LNCaP clone FGC (cell line): ENCODE data around the gene IGSF21.

Experiments
- DNase-seq: peaks from one replicate; pipeline ENCODE4 v3.0.0-alpha.2; 2011; ENCODE audit warnings: low read depth
- H3K4me3 ChIP-seq: 2 replicates; pipeline ENCODE4 v1.5.1; 2011; ENCODE audit warnings: mild to moderate bottlenecking, low read depth, low read length, control low read depth
- TF ChIP-seq, protein P1 (sequence below): IDR thresholded peaks from 2 replicates; pipeline ENCODE4 v1.5.1; 2012; ENCODE audit warnings: mild to moderate bottlenecking; ENCODE audit not compliant: control insufficient read depth, insufficient read depth; ENCODE audit errors: extremely low read depth

The IGSF21 gene

DNA sequence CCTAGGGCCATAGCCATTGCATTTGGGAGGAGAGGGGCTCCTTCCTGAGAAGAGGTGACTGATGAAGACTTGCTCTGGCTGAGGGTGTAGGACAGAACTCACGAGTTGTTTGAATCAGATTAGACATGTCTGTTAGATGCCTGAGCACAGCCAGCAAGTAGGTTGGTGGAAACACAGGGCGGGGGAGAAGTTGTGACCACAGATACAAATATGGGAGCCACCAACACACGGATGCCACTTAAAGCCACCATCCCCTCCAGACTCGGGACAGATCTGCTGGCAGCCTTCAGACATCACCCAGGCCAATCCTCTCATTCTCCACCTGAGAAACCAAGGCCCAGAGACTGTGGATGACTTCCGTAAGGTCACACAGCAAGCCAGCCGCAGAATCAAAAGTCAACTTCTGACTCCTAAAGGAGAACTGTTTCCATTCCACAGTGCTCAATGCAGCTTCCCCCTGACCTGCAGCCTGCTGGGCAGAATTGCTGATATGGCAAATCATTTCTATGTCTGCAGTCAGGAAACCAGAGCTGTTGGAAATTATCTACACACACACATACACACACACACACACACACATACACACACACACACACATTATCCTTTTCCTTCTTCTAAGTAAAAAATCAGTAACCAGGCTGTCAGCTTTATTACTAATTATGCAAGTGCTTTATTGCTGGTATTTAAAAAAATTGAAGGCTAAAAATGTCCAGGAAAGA lies 196.7 kb downstream of the IGSF21 start:
- TF ChIP-seq, protein P1, sequence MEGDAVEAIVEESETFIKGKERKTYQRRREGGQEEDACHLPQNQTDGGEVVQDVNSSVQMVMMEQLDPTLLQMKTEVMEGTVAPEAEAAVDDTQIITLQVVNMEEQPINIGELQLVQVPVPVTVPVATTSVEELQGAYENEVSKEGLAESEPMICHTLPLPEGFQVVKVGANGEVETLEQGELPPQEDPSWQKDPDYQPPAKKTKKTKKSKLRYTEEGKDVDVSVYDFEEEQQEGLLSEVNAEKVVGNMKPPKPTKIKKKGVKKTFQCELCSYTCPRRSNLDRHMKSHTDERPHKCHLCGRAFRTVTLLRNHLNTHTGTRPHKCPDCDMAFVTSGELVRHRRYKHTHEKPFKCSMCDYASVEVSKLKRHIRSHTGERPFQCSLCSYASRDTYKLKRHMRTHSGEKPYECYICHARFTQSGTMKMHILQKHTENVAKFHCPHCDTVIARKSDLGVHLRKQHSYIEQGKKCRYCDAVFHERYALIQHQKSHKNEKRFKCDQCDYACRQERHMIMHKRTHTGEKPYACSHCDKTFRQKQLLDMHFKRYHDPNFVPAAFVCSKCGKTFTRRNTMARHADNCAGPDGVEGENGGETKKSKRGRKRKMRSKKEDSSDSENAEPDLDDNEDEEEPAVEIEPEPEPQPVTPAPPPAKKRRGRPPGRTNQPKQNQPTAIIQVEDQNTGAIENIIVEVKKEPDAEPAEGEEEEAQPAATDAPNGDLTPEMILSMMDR: no peak
- no peak overlapping the region for H3K4me3 ChIP-seq
- DNase-seq: no peak

DNA sequence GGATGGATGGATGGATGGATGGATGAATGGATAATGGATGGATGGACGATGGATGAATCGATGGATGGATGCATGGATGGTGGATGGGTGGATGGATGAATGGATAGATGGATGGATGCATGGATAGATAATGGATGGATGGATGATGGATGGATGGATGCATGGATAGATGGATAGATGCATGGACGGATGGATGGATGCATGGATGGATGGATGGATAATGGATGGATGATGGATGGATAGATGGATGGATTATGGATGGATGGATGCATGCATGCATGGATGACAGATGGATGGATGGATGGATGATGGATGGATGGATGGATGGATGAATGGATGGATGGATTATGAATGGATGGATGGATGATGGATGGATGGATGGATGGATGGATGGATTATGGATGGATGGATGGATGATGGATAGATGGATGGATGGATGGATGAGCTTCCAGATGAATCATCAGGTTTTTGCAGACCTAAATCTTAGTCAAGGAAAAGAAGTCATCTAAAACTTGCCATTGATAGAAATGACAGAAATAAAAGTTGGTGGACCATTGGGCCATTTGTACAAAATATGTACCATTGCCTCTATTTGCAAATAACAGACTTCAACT lies 197.7 kb downstream of the IGSF21 start:
- no peak overlapping the region for H3K4me3 ChIP-seq
- TF ChIP-seq, protein P1: no peak
- DNase-seq: no peak

DNA sequence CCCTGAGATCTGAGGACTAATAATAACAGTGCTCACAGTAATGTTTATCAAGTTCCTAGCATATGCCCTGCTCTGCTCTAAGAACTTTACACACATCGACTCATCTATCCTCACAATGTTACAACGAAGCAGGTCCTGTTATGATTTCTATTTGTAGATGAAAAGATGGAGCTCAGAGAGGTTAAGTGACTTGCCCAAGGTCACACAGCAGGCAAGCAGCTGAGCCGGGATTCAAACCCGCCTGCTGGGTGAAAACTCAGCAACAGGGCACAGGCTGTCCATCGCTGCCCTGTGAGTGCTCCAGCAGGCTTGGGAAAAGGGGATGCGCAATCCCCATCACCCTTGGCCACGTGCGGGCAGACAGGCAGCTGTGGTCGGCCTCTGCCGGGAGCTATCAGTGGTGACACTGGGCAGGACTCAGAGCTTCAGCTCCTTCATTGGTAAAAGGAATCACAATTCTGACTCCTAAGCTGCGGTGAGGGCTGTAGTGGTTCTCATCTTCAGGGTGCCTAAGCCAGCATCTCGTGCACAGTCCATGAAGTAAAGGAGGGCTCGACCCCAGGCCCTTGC lies 199.8 kb downstream of the IGSF21 start:
- no peak overlapping the region for H3K4me3 ChIP-seq
- TF ChIP-seq, protein P1: no peak
- DNase-seq: no peak

DNA sequence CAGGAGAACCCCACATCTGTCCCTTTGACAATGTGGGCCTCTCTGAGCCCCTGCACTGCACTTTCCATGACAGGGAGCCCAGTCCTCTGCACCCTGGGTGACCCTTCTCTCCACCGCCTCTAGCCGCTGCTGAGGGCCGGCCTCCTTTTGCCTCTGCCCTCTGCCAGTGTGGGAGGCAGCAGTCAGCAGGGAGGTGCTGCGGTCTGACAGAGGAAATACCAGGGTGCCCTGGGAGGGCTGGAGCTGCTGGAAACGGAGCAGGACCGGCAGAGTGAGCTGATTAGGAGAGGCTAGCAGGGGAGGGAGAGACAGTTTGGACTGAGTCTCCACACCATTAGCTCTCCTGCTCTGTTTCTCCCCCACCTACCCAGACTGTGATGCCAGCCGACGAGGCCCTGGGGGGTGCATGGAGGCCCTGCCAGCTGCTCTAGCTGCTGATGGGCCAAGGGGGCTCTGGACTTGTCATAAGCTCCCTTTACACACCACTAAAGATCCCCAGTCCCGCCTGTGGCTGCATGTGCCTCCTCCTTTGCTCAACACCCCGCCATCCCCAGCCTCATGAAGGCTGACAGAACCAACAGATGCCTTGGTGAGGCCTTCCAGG lies 202.1 kb downstream of the IGSF21 start:
- no peak for DNase-seq
- TF ChIP-seq, protein P1: no peak
- H3K4me3 ChIP-seq: no peak overlapping the region

DNA sequence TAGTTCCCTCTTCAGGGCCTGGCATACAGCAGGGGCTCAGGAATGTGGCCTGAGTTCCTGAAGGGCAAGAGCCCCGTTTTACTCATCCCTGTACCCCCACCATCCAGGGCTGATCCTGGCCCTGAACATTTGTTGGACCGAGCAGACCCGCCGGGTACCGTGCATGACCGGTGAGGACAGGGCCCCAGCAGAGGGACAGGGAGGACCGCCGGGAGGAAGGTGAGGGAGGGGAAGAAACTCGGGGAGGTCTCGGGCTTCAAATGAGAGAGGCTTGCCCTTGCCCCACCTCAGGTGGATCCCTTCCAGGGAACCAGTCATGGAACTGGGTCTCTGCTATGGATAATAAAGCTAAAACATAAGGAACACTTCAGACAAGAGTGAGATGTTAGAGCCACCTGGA lies 205.4 kb downstream of the IGSF21 start:
- no peak for DNase-seq
- TF ChIP-seq, protein P1: no peak
- H3K4me3 ChIP-seq: no peak overlapping the region

DNA sequence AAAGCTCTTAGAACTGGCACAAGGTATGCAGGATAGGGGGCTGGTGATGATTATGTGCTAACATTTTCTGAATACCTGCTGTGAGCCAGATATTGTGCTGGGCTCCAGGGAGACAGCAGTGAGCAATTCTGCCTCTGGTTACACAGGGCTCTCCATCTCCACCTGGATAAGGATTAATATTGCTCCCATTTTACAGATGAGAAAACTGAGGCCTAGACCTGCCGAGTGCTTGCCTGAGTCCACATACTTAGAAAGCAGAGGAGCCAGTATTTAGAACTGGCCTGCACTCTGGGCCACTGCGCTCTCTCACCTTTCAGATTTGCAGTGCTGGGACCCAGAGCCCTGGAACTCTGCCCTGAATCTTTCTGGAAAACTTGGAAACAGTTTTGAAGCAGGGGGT lies 205.9 kb downstream of the IGSF21 start:
- no peak overlapping the region for H3K4me3 ChIP-seq
- DNase-seq: no peak
- TF ChIP-seq, protein P1: no peak
